ENCODE measurements around the gene REM1. TPM values are rescaled to one million over a fixed set of nuclear protein-coding genes. Genes with fewer than 3 reads are reported as not detected.

REM1 gene
- total and polyA plus RNA-seq, 7 donors = 0.91 to 2.8 (median 1.0) TPM

DNA sequence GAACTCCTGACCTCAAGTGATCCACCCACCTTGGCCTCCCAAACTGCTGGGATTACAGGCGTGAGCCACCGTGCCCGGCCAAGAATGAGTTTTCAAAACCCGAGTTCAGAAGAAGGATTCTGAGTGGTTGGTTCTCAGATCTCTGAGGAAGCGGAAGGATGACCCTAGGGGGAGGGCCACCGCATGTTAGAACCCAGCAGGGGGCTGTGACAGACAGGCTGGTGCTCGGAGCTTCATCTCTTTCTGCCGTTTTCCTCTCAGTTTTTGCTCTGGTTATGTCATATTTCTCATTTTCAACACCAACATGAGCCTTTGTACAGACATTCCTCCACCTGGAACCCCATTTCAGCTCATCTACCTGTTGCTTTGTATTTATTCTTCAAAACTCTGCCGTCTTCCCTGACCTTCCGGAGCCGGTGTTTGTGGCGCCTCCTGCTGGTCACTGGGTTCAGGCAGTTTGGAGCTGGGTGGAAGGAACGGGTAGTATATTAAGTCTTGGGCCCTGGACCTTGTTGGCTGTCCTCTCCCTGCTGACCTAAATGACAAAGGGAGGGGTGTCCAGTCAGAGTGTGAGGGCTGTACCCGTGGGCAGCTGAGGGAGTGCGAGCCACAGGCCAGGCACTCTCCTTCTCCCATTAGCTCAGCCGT is 35.0 kb upstream of the REM1 start, which contains the start of gene DEFB123:
Gene DEFB123, plus strand, starts transcription at position 621 of the 648 bp plus-strand sequence. CDS start 67 bp downstream, outside the sequence.
- ATAC-seq = no peak
- 70 to 74% (median 72%) methylated on average over 16 of the region's 16 CpGs for WGBS, 3 donors
- Histone ChIP-seq H3K27ac (no peak within 1 kb of the TSS), H3K4me1 (no peaks in the 10 kb centered on the region), H3K4me3 (no peak within 1 kb of the TSS), H3K9me3 (no peaks in the 10 kb centered on the region), H3K36me3 (ENCODE audit: insufficient read depth in 1 of 2, low read depth in 1 of 2) (no peaks in the 10 kb centered on the region), H3K27me3 (ENCODE audit: insufficient read depth in 3 of 3, low read length in 2 of 3) (peaks cover 0 to 2% (median 0%) of the 10 kb centered on the region in 3 donors)
- intact Hi-C loops (cut with DNase I) = no loop called here
- no peak for DNase-seq
- no peak for TF ChIP-seq CTCF (IDR thresholded peaks at IDR 0.05)

DNA sequence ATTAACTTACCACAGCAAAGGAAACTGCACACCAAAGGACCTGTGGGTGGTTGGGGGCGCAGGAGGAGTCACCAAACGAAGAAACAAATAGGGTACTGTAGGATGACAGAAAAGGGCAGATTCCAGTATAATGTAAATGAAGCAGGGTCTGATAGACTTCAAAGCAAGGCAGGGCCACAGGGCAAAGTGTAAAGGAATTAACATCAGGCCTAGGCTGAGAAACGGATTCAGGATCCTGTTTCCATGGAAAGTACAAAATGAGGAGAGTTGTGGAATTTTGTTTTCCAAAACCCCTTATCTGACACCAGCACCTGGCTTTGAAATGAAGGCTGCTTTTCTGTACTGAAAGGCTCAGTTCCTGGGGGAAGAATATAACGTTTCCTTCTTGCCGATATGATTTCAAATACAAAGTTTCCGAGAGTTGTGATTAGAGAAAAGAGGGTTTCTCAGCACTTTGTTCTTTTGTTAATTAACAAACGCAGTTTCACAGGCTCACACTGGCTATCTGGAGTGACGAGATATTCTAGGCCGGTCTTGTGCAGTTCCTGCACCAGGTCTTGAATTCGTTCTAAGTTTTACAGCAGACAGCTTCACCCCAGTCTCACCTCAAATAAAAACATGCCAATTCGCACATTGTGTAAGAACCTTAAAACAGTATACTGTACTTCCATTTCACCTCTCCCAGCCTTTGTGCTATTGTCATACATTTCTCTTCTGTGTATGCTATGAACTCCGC is 28.8 kb upstream of the REM1 start:
- ATAC-seq (no peak), DNase-seq (no peak)
- Histone ChIP-seq H3K36me3 (ENCODE audit: insufficient read depth in 1 of 2, low read depth in 1 of 2) (no peaks in the 10 kb centered on the region), H3K4me3 (no peak overlapping the region), H3K27ac (no peak overlapping the region), H3K4me1 (no peaks in the 10 kb centered on the region), H3K27me3 (ENCODE audit: insufficient read depth in 3 of 3, low read length in 2 of 3) (peaks cover 0 to 5% (median 2%) of the 10 kb centered on the region in 3 donors), H3K9me3 (no peaks in the 10 kb centered on the region)
- WGBS, 3 donors = 70 to 77% (median 73%) methylated on average over 12 of the region's 12 CpGs
- intact Hi-C loops (cut with DNase I) = no loop called here
- no peak for TF ChIP-seq CTCF (IDR thresholded peaks at IDR 0.05)

- no peak for DNase-seq
- H3K4me1 ChIP-seq = no peaks in the 10 kb centered on the region
- WGBS, 3 donors = 68 to 71% (median 70%) methylated on average over 8 of the region's 8 CpGs
- intact Hi-C loops (cut with DNase I) = no loop called here
- ATAC-seq = no peak
- H3K27me3 ChIP-seq (ENCODE audit: insufficient read depth in 3 of 3, low read length in 2 of 3) = peaks cover 0 to 5% (median 0%) of the 10 kb centered on the region in 3 donors
- H3K4me3 ChIP-seq = no peak overlapping the region
- no peak overlapping the region for H3K27ac ChIP-seq
- no peak for TF ChIP-seq CTCF (IDR thresholded peaks at IDR 0.05)
- H3K9me3 ChIP-seq = no peaks in the 10 kb centered on the region
- H3K36me3 ChIP-seq (ENCODE audit: insufficient read depth in 1 of 2, low read depth in 1 of 2) = no peaks in the 10 kb centered on the region
These were observed 25.3 kb upstream of the REM1 start for GRCh38 chr20:31449511-31450414.

- ATAC-seq (no peak), DNase-seq (no peak)
- Histone ChIP-seq H3K4me1 (no peaks in the 10 kb centered on the region), H3K4me3 (no peak overlapping the region), H3K27ac (no peak overlapping the region), H3K9me3 (no peaks in the 10 kb centered on the region), H3K36me3 (ENCODE audit: insufficient read depth in 1 of 2, low read depth in 1 of 2) (no peaks in the 10 kb centered on the region), H3K27me3 (ENCODE audit: insufficient read depth in 3 of 3, low read length in 2 of 3) (peaks cover 0 to 5% (median 0%) of the 10 kb centered on the region in 3 donors)
- WGBS, 3 donors = 45 to 68% (median 54%) methylated on average over 2 of the region's 2 CpGs
- TF ChIP-seq CTCF (IDR thresholded peaks at IDR 0.05) = no peak
- intact Hi-C loops (cut with DNase I) = no loop called here
These were observed 22.5 kb upstream of the REM1 start for GRCh38 chr20:31452575-31452974.
